Calu3 (cell line): ENCODE results near the gene EFCAB6. TPM values are rescaled to one million over a fixed set of nuclear protein-coding genes. Genes with fewer than 3 reads are reported as not detected.

Source experiments
- BruUV-seq: library from RNA; stranded (reverse); fragments of 400-500 nt; replicated peaks from 2 replicates; lab custom pipeline; 2021; lab: Mats Ljungman, UMichigan
- CTCF ChIA-PET: fragments of 300-600 bp; sonication (Branson Sonifier 250); formaldehyde crosslinking; loops from one replicate; lab custom pipeline; 2022; ENCODE audit warnings: antibody characterized with exemption; lab: Charles Lee
- DNase-seq: peaks from one replicate; pipeline ENCODE4 v3.0.0; 2022
- H3K27ac Mint-ChIP-seq: one replicate; pipeline ENCODE4 v1.8.0; 2022; ENCODE audit warnings: mixed read lengths; ENCODE audit not compliant: unreplicated experiment
- H3K27me3 Mint-ChIP-seq: one replicate; pipeline ENCODE4 v1.8.0; 2022; ENCODE audit warnings: mixed read lengths; ENCODE audit not compliant: unreplicated experiment
- H3K36me3 Mint-ChIP-seq: one replicate; pipeline ENCODE4 v1.8.0; 2022; ENCODE audit warnings: mild to moderate bottlenecking, moderate library complexity, mixed read lengths; ENCODE audit not compliant: insufficient read depth, unreplicated experiment
- H3K4me1 Mint-ChIP-seq: one replicate; pipeline ENCODE4 v1.8.0; 2022; ENCODE audit warnings: mild to moderate bottlenecking, low read depth, mixed read lengths; ENCODE audit not compliant: unreplicated experiment
- H3K4me3 Mint-ChIP-seq: one replicate; pipeline ENCODE4 v1.8.0; 2022; ENCODE audit warnings: mild to moderate bottlenecking, low read depth, moderate library complexity, mixed read lengths; ENCODE audit not compliant: unreplicated experiment
- H3K9me3 Mint-ChIP-seq: one replicate; pipeline ENCODE4 v1.8.0; 2022; ENCODE audit warnings: low read depth, mixed read lengths; ENCODE audit not compliant: unreplicated experiment
- CTCF ChIP-seq: fragments of 200-600 bp; IDR thresholded peaks from one replicate; pipeline ENCODE4 v1.8.0; 2022; ENCODE audit warnings: antibody characterized with exemption; ENCODE audit not compliant: unreplicated experiment
- intact Hi-C: fragments of 100-400 bp; cut with micrococcal nuclease; formaldehyde crosslinking; loops from one replicate; pipeline ENCODE4 v1.10.0; 2022; ENCODE audit not compliant: unreplicated experiment
- total RNA-seq: library from RNA; stranded (reverse); gene quantifications from 2 replicates; pipeline ENCODE4 v1.2.3, GENCODE V29; 2022

Gene EFCAB6
- total RNA-seq, 1 experiment from 2014 or later = 2.2 TPM

GRCh38 chr22:43535336-43535735 is 276.8 kb downstream of the EFCAB6 start:
- intact Hi-C loops = no loop called here
- Mint-ChIP-seq H3K9me3 (no peaks in the 10 kb centered on the region), H3K4me1 (no peaks in the 10 kb centered on the region), H3K36me3 (peaks cover 6% of the 10 kb centered on the region), H3K27me3 (peaks cover 70% of the 10 kb centered on the region), H3K27ac (no peak overlapping the region), H3K4me3 (no peak overlapping the region)
- TF ChIP-seq CTCF = no peak
- DNase-seq = no peak
- CTCF ChIA-PET = no interaction called here
- BruUV-seq = no TSS peak

GRCh38 chr22:43534916-43535315 is 277.2 kb downstream of the EFCAB6 start:
- Mint-ChIP-seq H3K4me1 (no peaks in the 10 kb centered on the region), H3K27ac (no peak overlapping the region), H3K36me3 (peaks cover 6% of the 10 kb centered on the region), H3K27me3 (peaks cover 74% of the 10 kb centered on the region), H3K4me3 (no peak overlapping the region), H3K9me3 (no peaks in the 10 kb centered on the region)
- no peak for DNase-seq
- intact Hi-C loops = no loop called here
- no peak for TF ChIP-seq CTCF
- BruUV-seq = no TSS peak
- CTCF ChIA-PET = interaction anchor here (0.7 kb wide), 1 partner anchor 12 kb away, joined by 3 read pairs; no protein-coding TSS in a partner anchor

- H3K9me3 Mint-ChIP-seq = no peaks in the 10 kb centered on the region
- no peak overlapping the region for H3K4me3 Mint-ChIP-seq
- no peaks in the 10 kb centered on the region for H3K4me1 Mint-ChIP-seq
- H3K36me3 Mint-ChIP-seq = peaks cover 6% of the 10 kb centered on the region
- CTCF ChIA-PET = interaction anchor here (0.7 kb wide), 1 partner anchor 11 kb away, joined by 3 read pairs; no protein-coding TSS in a partner anchor
- intact Hi-C loops = no loop called here
- peaks cover 85% of the 10 kb centered on the region for H3K27me3 Mint-ChIP-seq
- no peak for TF ChIP-seq CTCF
- BruUV-seq = no TSS peak
- DNase-seq = no peak
- H3K27ac Mint-ChIP-seq = no peak overlapping the region
These were observed 278.3 kb downstream of the EFCAB6 start for GRCh38 chr22:43533656-43534428.

GRCh38 chr22:43533156-43533530 is 279.0 kb downstream of the EFCAB6 start:
- no peak for TF ChIP-seq CTCF
- Mint-ChIP-seq H3K4me3 (no peak overlapping the region), H3K36me3 (peaks cover 6% of the 10 kb centered on the region), H3K4me1 (no peaks in the 10 kb centered on the region), H3K27ac (no peak overlapping the region), H3K27me3 (peaks cover 83% of the 10 kb centered on the region), H3K9me3 (no peaks in the 10 kb centered on the region)
- DNase-seq = no peak
- BruUV-seq = no TSS peak
- CTCF ChIA-PET = no interaction called here
- intact Hi-C loops = no loop called here
